Left forelimb (tissue), 1 donor: ENCODE measurements around the gene ZNF526.
"Not testable (repeated sequence)": the region's sequence is repeated elsewhere in the genome, so short reads cannot be mapped to it uniquely, and the experiment has no call there.

Experiments used
- DNase-seq: peaks from one replicate; pipeline ENCODE4 v3.0.0-alpha.2; 2018; ENCODE audit warnings: low spot score

The ZNF526 gene

DNA sequence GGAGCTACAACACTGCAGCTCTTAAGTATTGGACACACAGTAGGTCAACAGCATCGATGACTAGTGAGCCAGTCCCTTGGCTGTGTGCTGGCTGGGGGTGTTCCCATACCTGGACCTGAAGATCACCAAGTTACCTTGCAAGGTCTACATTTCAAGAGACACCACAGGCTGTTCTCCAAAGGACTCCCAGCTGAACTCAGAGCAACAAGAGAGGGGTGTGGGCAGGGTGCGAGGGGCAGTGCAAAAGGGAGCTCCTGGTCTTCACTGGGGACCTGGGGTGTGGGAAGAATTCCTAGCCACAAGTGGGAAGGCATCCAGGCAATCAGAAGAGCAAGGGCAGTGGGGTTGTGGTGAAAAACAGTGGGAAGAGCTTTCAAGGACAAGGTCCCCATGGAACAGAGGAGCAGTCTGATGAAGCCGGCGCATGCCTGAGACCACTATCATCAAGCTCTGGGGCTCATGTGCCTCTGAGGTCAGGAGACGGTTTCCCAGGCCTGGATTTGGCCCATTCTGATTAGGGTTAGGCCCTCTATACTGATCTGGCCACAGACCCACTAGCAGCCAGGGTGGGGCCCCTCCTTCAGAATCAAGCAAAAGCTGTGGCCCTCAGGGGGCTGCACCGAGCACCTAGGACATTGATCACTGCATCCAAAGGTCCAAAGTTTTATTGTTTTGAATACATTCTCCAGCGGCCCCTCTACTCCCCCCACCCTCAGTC is 27.0 kb downstream of the ZNF526 start:
- no peak for DNase-seq

- no peak for DNase-seq
Observed at GRCh38 chr19:42247640-42248199, 27.6 kb downstream of the ZNF526 start.

GRCh38 chr19:42248270-42249148 is 28.4 kb downstream of the ZNF526 start:
- no peak for DNase-seq

DNA sequence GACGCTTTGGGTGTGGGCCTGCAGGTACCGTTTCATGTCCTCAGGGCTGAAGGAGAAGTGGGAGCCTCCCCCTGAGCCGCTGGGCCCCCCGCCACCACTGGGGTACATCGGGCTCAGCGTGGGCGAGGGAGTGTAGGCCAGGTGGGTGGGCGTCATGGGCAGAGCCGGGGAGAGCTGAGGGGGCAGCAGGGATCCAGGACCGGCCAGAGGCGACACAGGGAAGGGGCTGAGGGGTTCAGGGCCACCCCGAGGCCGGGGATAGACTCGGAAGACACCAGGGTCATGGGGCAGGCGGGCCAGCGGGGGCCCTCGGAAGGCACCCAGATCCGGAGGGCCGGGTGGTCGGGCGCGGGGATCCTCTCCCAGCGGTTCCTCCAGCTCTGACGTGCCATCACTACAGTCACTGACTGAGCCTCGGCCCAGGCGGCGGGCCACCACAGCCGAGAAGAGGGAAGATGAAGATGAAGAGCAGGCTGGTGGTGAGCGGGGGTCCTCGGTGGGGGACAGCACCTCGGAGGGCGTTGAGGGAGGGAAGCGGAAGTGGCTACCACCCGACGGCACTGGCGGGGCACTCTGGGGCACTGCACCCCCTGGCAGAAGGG is 29.1 kb downstream of the ZNF526 start:
- no peak for DNase-seq

DNA sequence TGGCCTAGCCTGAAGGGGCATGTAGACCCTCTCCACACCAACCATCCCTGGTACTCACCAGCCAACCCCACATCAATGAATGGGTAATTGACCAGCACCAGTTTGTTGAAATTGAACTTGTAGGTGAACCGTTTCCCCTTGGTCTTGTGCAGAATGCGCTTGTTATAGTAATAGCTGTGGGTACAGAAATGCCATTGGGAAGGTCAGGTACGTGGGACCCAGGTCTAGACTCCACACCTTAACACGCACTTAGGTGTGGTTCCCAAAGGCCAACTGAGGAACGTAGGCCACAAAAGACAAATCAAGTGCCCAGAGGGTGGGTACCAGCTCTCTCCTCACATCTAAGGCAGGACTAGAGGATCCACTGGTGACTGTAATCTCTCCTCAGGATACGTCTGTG is 29.7 kb downstream of the ZNF526 start:
- DNase-seq, result no peak

- no peak for DNase-seq
Observed at GRCh38 chr19:42250183-42250665, 30.1 kb downstream of the ZNF526 start.

DNA sequence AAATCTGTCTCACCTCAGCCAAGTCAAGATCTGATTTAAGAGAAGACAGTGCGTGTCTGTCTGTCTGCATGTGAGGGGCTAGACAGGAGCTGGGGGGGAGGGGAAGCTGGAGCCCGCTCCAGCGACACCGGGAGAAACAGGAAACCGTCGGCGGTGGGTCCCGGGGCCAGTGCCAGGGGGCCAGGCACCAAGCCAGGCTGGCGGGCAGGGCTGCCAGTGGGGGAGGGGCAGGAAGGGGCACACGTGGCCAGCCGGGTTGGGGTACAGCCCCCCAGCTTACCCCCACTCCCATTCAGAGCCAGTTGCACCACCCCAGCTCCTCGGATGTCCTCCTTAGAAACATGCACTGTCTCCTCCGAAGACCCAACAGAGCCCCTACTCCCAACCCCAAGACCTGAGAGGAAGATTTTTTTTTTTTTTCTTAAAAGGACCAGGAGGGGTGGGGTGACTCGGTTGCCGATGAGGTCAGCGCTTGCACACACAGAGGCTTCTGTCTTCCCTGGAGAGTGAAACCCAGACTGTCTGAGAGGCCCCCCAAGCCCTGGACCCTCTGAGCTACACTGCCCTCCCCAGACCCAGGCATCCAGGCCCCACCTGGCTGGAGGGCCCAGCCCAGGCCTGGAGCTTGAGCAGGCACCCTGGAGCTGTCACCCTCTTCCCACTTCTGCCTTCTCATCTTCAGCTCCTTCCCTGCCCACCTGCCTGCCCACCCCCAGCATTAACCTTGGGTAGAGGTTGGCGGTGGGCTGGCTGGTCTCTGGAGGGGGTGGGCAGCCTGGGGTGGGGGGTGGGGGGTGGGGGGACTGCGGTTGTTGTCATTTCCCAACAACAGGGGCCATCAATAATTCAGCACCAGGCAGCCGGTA is 30.8 kb downstream of the ZNF526 start:
- DNase-seq, result no peak

GRCh38 chr19:42251572-42252358 is 31.7 kb downstream of the ZNF526 start:
- no peak for DNase-seq

GRCh38 chr19:42252365-42253244 is 32.5 kb downstream of the ZNF526 start:
- DNase-seq, result no peak

DNA sequence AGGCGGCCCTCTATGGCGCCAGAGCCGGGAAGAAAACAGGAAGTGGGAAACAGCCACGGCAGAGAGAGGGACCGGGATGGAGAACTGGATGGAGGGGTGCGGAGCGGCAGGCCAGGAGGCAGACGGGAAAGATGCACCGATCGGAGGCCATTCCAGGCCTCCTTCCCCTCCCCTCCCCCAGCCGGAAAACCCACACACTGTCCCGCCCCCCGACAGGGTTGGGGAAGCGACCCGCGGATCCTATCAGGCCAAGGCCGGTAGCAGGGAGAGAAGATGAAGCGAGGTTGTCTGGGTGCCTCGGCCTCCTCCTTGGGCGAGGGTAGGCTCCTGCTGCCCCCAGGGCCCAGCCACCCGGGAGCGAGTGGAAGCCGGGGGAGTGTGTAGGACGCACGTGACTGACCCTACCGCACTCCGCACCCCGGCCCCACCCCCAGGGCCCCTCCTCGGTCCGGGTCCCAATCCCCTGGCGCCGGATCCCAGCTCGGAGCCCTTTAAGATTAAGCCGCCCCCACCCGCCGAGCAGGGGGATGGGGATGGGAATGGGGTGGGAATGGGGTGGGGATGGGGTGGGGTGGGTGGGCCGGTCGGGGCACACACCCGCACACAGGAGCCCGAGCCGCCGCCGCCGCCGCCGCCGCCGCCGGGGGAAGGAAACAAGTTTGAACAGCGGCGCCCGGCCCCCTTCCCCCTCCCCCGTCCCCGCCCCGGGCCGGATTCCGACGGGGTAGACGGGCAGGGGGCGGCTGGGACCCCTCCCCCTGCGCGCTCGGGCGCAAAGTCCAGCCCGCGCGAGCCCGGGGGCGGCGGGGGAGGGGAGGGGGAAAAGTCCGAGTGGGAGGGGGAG is 33.4 kb downstream of the ZNF526 start:
- DNase-seq, result no peak

GRCh38 chr19:42254089-42254849 is 34.2 kb downstream of the ZNF526 start:
- peak; percentile 87 for DNase-seq

DNA sequence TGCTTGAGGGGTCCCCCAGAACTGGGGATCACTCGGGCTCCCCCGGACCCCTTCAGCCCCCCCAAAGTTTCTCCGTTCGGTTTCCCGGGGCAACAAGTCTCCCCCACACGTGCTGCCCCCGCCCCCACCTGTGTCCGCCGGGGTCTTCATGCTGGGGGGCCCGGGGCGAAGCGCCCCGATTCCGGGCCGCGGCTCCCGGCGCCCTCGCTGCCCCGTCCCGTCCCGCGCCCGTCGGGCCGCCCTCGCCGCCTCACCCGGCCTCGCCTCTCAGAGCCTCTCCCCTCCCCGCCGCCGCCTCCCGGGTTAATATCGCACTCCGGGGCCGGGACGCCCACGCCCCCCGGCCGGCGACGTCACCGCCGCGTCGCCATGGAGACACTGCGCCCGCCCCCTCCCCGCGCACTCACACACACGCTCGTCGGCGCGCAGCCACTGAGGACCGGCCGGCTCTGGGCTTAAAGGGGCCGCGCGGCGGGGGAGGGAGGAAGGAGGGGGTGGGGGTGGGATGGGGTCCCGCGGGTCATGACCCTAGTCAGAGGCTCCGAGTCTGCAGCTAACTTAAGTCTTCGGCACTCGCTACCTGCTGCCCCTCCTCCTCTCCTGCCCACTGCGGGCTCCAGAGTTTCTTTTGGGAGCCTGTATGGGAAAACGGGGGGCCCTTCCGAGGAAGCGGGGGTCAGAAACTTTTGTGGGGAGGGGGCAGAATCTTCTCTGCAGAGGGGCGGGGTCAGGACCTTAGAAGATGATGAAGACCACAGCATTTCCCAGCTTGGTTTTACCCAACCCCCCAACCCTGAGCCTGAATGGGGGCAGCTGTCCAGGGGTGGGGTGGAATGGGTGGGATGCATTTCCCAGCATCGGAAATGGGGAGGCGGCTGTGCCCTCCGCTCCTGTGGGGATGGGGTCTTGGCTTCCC is 35.0 kb downstream of the ZNF526 start, which contains the start of gene ERF:
TSS of gene ERF (minus strand) at position 279 of the 916 bp plus-strand sequence. CDS start at position 150, 129 bp downstream.
- DNase-seq, result peak; percentile 99

DNA sequence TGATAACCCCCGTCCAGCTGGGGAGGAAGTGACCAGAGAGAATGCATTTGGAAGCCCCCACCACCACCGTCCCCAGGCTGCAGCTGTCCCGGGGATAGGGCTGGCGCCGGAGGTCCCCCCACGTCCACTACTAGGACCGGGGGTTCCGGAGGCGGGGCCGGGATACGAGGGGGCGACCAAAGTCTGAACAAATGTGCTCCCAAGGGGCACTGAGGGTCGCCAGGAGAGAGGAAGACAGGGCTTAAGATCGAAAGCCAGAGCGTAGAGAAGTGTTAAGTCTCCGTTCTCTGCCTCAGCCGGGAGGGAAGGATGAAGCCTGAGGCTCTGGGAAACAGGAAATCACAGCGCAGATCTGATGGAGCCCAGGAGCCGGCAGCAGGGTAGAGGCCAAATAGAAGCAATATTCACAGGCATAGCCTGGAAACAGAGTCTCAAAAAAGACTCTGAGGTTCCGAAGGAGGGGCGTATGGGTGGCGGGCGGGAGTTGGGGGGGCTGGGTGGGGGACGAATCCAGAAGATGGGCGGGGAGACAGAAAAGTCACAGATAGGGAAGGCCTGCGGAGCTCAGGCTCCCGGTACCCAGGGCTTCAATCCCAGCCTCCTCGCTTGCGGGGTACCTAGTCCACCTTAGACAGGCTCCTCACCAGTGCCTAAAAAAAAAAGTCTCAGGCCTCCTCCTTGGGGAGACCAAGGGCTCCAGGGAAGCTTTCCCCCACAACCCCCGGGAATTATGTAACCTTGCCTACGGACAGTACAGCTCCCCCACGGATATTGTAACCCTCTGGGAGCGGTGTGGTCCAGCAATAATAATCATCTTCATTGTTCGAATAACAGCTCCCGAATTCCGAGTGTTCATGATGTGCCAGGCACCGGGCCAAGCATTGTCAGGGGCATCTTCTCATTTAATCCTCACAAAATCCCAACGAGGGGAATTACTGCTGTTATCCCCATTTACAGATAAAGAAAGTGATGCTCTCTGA is 35.9 kb downstream of the ZNF526 start:
- DNase-seq, result peak; percentile 81

- DNase-seq, result not testable (repeated sequence)
Observed at GRCh38 chr19:42257842-42258241, 37.7 kb downstream of the ZNF526 start.

DNA sequence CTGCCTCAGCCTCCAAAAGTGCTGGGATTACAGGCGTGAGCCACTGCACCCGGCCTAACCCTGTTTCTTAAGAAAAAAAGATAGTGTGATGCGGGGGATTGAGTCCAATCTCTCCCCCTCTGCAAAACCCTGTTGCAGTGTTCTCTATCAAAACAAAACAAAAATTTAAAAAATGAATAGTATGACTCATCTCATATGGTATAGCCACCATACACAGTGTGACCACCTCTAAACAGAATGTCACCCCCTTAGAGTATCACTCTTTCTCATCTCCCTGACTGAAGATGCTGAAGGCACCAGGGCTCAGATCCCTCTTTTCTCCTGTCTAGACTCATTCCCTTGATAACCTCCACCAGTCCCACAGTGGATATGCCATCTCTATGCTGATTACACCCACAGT is 41.7 kb downstream of the ZNF526 start:
- DNase-seq, result no peak
